Epithelial cell of esophagus (primary cell): ENCODE measurements around the gene CRYBG2.

ENCODE experiments used
- DNase-seq: peaks from one replicate; pipeline ENCODE4 v3.0.0; 2010; ENCODE audit warnings: low read depth
- H3K4me3 ChIP-seq: 2 replicates; pipeline ENCODE4 v1.5.1; 2011; ENCODE audit warnings: mild to moderate bottlenecking, low read length, control low read depth
- CTCF ChIP-seq: IDR thresholded peaks from 2 replicates; pipeline ENCODE4 v1.5.1; 2011; ENCODE audit warnings: low read depth, mild to moderate bottlenecking, low read length, control low read depth, inconsistent platforms; ENCODE audit not compliant: insufficient read depth; ENCODE audit errors: missing control alignments

CRYBG2 gene

GRCh38 chr1:26290882-26291261, 63.1 kb downstream of the CRYBG2 start:
- TF ChIP-seq CTCF = no peak
- H3K4me3 ChIP-seq = no peak overlapping the region
- no peak for DNase-seq

- TF ChIP-seq CTCF = no peak
- DNase-seq = no peak
- H3K4me3 ChIP-seq = no peak overlapping the region
These were observed 63.6 kb downstream of the CRYBG2 start for GRCh38 chr1:26290122-26290881.

GRCh38 chr1:26289158-26290059, 64.5 kb downstream of the CRYBG2 start:
- no peak for TF ChIP-seq CTCF
- H3K4me3 ChIP-seq = no peak overlapping the region
- DNase-seq = no peak

- H3K4me3 ChIP-seq = no peak overlapping the region
- peak; percentile 64 for DNase-seq
- no peak for TF ChIP-seq CTCF
These were observed 65.5 kb downstream of the CRYBG2 start for GRCh38 chr1:26288311-26288941.

- no peak for TF ChIP-seq CTCF
- H3K4me3 ChIP-seq = no peak overlapping the region
- DNase-seq = no peak
These were observed 66.1 kb downstream of the CRYBG2 start for GRCh38 chr1:26287811-26288210.

- TF ChIP-seq CTCF = no peak
- H3K4me3 ChIP-seq = no peak overlapping the region
- no peak for DNase-seq
These were observed 66.8 kb downstream of the CRYBG2 start for GRCh38 chr1:26287033-26287711.
